Astrocyte of the cerebellum (primary cell): Measurements from ENCODE around the gene FXYD1.

Source experiments
- DNase-seq: peaks from one replicate; pipeline ENCODE4 v3.0.0-alpha.2; 2011; ENCODE audit warnings: low read depth
- H3K4me3 ChIP-seq: 2 replicates; pipeline ENCODE4 v1.5.1; 2011; ENCODE audit warnings: mild to moderate bottlenecking, low read depth, low read length, moderate library complexity
- in situ Hi-C: cut with HindIII; loops from 2 replicates; pipeline ENCODE4 v1.10.0; 2017; ENCODE audit warnings: low sequenced_read_pairs
- TF ChIP-seq, protein P1 (sequence below): IDR thresholded peaks from 2 replicates; pipeline ENCODE4 v1.5.1; 2012; ENCODE audit warnings: low read length, low read depth, moderate library complexity, mild to moderate bottlenecking; ENCODE audit errors: missing control alignments

Gene FXYD1

DNA sequence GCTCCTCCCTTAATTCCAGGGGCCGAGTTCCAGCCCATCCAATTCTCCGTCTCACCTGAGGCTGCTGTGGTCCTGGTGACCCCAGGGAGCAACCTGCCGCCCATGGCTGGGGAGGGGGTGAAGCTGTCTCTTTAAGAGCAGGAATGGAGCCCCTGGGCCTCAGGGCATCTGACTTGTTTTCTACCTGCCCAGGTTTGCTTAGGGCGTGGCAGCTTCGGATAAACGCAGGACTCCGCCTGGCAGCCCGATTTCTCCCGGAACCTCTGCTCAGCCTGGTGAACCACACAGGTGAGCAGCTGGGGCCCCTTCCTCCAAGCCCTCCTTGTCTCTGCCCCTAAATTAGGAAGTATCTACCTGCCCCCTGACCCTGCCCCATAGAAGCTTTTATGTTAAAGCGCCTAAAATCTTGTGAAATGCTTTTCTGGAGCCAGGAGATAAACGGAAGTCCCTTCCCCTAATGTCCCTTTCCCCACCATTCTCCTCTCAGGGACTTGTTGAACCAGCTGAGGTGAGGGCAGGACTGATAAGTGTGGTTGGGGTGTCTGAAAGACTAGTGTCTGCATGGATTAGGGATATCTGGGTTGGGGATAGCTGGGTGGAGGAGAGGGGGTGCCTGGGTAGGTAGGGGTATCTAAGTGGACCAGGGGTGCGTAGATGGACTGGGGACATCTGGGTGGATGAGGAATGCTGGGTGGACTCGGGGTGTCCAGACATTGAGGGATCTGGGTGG is 22.4 kb upstream of the FXYD1 start:
- no peak for DNase-seq
- TF ChIP-seq, protein P1, sequence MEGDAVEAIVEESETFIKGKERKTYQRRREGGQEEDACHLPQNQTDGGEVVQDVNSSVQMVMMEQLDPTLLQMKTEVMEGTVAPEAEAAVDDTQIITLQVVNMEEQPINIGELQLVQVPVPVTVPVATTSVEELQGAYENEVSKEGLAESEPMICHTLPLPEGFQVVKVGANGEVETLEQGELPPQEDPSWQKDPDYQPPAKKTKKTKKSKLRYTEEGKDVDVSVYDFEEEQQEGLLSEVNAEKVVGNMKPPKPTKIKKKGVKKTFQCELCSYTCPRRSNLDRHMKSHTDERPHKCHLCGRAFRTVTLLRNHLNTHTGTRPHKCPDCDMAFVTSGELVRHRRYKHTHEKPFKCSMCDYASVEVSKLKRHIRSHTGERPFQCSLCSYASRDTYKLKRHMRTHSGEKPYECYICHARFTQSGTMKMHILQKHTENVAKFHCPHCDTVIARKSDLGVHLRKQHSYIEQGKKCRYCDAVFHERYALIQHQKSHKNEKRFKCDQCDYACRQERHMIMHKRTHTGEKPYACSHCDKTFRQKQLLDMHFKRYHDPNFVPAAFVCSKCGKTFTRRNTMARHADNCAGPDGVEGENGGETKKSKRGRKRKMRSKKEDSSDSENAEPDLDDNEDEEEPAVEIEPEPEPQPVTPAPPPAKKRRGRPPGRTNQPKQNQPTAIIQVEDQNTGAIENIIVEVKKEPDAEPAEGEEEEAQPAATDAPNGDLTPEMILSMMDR = no peak
- in situ Hi-C loops = no loop called here
- no peak overlapping the region for H3K4me3 ChIP-seq

DNA sequence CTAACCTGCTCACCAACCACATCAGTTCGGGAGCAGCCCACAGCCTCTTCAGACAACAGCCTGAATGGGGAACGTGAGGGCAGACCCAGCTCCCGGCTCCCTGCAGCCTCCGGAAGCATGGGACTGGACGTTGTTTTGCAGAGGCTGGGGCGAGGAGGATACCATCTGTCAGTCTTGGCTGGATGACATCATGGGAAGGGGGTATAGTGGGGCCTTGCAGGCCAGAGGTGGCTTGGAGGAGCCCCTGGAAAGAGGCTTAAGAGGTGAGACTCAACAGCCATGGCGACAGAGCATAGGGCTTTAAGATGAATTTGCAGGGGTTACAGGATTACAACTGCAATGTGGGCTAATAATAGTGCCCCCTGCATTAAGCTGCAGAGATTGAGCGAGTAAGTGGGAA is 21.5 kb upstream of the FXYD1 start:
- no peak for DNase-seq
- TF ChIP-seq, protein P1 = no peak
- no peak overlapping the region for H3K4me3 ChIP-seq
- in situ Hi-C loops = no loop called here

DNA sequence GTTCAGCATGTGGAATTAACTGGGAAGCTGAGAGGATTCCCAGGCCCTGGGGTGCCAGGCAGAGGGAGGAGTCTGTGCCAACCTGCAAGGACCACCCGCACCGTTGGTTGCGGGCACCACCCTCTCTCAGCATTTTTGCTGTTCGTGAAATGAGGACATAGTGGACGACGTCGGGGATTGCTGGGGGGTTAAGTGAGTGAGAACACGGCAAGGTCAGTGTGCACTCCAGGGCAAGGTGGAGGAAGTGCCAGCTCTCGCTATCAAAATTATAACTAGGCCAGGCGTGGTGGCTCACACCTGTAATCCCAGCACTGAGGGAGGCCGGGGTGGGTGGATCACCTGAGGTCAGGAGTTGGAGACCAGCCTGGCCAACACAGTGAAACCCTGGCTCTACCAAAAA is 20.8 kb upstream of the FXYD1 start:
- TF ChIP-seq, protein P1 = no peak
- no peak overlapping the region for H3K4me3 ChIP-seq
- no peak for DNase-seq
- in situ Hi-C loops = no loop called here

DNA sequence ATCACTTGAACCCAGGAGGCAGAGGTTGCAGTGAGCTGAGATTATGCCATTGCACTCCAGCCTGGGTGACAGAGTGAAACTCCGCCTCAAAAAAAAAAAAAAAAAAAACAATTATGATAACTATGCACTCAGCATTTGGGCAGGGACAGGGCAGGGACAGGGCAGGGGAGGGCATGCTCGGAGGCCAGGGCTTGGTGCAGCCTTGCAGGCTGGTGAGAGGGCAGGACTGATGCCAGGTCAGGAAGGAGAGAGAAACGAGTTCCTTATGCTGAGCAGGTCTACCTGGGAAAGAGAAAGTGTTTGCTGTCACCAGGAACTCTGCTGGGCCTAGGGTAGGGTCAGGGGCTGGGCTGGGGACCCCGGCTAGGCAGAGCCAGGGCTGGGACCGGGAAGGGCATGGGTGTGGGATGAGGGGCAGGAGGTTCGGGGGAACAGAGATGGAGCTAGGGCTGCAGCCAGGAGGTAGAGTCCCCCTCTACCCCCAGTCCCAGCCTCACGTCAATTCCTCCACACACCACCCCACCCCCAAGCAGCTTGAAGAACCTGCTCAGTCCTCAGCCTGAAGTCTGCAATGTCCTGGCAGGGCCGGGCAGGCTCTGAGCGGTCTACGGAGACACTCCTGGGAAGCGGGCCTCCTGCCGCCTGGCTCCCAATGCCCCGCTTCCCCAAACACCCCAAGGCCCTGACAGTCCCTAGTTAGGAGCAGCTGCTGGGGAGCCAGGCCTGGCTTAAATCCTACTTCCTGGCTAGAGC is 20.2 kb upstream of the FXYD1 start:
- no peak for DNase-seq
- no peak overlapping the region for H3K4me3 ChIP-seq
- in situ Hi-C loops = no loop called here
- TF ChIP-seq, protein P1 = no peak

DNA sequence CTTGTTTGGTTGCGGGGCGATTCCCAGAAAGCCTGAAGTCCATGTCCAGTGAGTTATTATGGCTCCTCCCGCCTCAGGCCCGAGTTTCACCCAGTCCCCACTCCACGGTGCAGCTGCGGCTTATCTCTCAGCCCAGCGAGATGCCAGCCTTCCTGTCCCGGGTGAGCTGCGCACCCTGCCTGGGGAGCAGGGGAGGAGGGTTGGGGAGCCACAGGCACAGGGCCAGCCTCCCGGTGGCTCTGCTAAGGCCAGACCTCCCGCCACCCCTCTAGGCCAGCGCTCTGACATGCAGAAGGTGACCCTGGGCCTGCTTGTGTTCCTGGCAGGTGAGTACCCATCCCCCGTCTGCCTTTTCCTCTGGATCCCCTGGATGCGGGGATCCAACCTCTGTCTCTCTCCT is 19.5 kb upstream of the FXYD1 start:
- in situ Hi-C loops = no loop called here
- no peak overlapping the region for H3K4me3 ChIP-seq
- TF ChIP-seq, protein P1 = no peak
- DNase-seq = no peak

DNA sequence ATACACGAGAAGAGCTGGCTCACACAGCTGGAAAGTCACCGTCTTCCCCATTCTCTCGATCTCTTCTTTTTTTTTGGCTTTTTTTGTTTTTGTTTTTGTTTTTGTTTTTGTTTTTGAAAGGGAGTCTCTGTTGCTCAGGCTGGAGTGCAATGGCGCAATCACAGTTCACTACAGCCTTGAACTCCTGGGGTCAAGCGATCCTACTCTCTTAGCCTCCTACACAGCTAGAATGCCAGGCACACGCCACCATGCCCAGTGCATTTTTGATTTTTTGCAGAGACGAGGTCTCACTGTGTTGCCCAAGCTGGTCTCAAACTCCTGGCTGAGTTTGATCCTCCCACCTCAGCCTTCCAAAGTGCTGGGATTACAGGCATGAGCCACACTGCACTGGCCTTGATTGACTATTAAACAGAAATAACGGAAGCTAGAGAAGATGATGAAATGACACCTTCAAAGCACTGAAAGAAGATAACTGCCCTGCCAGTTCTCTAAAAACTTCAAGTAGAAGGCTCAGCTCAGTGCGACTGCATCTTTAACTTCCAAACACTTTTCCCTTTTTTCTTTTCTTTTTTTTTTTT is 19.0 kb upstream of the FXYD1 start:
- in situ Hi-C loops = no loop called here
- DNase-seq = no peak
- no peak overlapping the region for H3K4me3 ChIP-seq
- TF ChIP-seq, protein P1 = no peak
